Measurements from ENCODE around the gene CORIN.
"Not testable (repeated sequence)": the region's sequence is repeated elsewhere in the genome, so short reads cannot be mapped to it uniquely, and the experiment has no call there.

CORIN gene

GRCh38 chr4:47721485-47721884, 116.4 kb downstream of the CORIN start:
- DNase-seq (ENCODE audit: low read depth in 3 of 3), result no peak

GRCh38 chr4:47720787-47721186, 117.1 kb downstream of the CORIN start:
- DNase-seq (ENCODE audit: low read depth in 3 of 3), result no peak

- DNase-seq (ENCODE audit: low read depth in 3 of 3), result no peak
Measured at GRCh38 chr4:47719576-47719975, 118.3 kb downstream of the CORIN start.

GRCh38 chr4:47718696-47719095, 119.2 kb downstream of the CORIN start:
- no peak for DNase-seq (ENCODE audit: low read depth in 3 of 3)

GRCh38 chr4:47717188-47717587, 120.7 kb downstream of the CORIN start:
- no peak for DNase-seq (ENCODE audit: low read depth in 3 of 3)

- DNase-seq (ENCODE audit: low read depth in 3 of 3), result no peak
Measured at GRCh38 chr4:47715716-47716416, 122.0 kb downstream of the CORIN start.

- DNase-seq (ENCODE audit: low read depth in 3 of 3), result no peak
Measured at GRCh38 chr4:47714269-47714668, 123.6 kb downstream of the CORIN start.

GRCh38 chr4:47713129-47713834, 124.6 kb downstream of the CORIN start:
- no peak for DNase-seq (ENCODE audit: low read depth in 3 of 3)

- no peak for DNase-seq (ENCODE audit: low read depth in 3 of 3)
Measured at GRCh38 chr4:47711646-47712045, 126.2 kb downstream of the CORIN start.

- DNase-seq (ENCODE audit: low read depth in 3 of 3), result no peak
Measured at GRCh38 chr4:47711183-47711582, 126.7 kb downstream of the CORIN start.

GRCh38 chr4:47706352-47706751, 131.5 kb downstream of the CORIN start:
- not testable (repeated sequence) for DNase-seq (ENCODE audit: low read depth in 3 of 3)

GRCh38 chr4:47705326-47705981, 132.4 kb downstream of the CORIN start:
- DNase-seq (ENCODE audit: low read depth in 3 of 3), result no peak

GRCh38 chr4:47704693-47705325, 133.1 kb downstream of the CORIN start:
- DNase-seq (ENCODE audit: low read depth in 3 of 3), result peak in 2 of 3 experiments; percentile 0 to 1

- DNase-seq (ENCODE audit: low read depth in 3 of 3), result no peak
Measured at GRCh38 chr4:47703956-47704355, 133.9 kb downstream of the CORIN start.

GRCh38 chr4:47703008-47703407, 134.9 kb downstream of the CORIN start:
- no peak for DNase-seq (ENCODE audit: low read depth in 3 of 3)

- no peak for DNase-seq (ENCODE audit: low read depth in 3 of 3)
Measured at GRCh38 chr4:47701286-47701685, 136.6 kb downstream of the CORIN start.

- DNase-seq (ENCODE audit: low read depth in 3 of 3), result no peak
Measured at GRCh38 chr4:47698837-47699236, 139.0 kb downstream of the CORIN start.

GRCh38 chr4:47696823-47697222, 141.0 kb downstream of the CORIN start:
- DNase-seq (ENCODE audit: low read depth in 3 of 3), result no peak

- no peak for DNase-seq (ENCODE audit: low read depth in 3 of 3)
Measured at GRCh38 chr4:47695260-47695659, 142.6 kb downstream of the CORIN start.

GRCh38 chr4:47694322-47694721, 143.5 kb downstream of the CORIN start:
- no peak for DNase-seq (ENCODE audit: low read depth in 3 of 3)

GRCh38 chr4:47692691-47693090, 145.2 kb downstream of the CORIN start:
- DNase-seq (ENCODE audit: low read depth in 3 of 3), result no peak

GRCh38 chr4:47691757-47692383, 146.0 kb downstream of the CORIN start:
- not testable (repeated sequence) for DNase-seq (ENCODE audit: low read depth in 3 of 3)
